Stimulated activated CD8-positive, alpha-beta memory T cell treated with anti-CD3 and anti-CD28 coated beads, Interleukin-7, amount 100 ng/mL, for 1 hour (primary cell): ENCODE measurements around the gene GULP1.

ENCODE experiments used
- DNase-seq, 2 donors: peaks; one replicate each; pipeline ENCODE4 v3.0.0-alpha.2; 2020; ENCODE audit warnings: low read depth in 2 of 2

Gene GULP1

GRCh38 chr2:188367164-188367563 lies 75.5 kb downstream of the GULP1 start:
- no peak for DNase-seq

GRCh38 chr2:188369365-188369764 lies 77.7 kb downstream of the GULP1 start:
- no peak for DNase-seq

- DNase-seq: no peak
These were observed 86.8 kb downstream of the GULP1 start for GRCh38 chr2:188378371-188378950.

GRCh38 chr2:188379748-188380147 lies 88.1 kb downstream of the GULP1 start:
- no peak for DNase-seq

DNA sequence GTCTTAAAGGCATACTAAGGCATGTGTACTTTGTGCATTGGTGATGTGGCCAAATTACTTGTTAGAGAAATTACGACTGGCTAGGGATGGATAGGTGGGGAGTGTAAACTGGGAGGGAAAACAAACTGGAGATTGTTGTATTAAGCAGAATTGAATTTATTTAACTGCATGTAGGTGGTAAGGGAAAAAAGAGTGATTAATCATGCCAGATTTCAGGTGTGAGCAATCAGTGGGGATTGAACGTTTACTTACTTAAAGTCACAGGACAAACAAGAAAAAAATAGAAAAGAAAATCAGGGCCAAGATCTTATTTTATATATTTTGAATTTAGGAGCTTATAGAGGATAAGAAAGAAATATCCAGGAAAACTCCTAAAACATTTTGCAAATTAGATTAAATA lies 88.6 kb downstream of the GULP1 start:
- no peak for DNase-seq

- DNase-seq: no peak
These were observed 89.9 kb downstream of the GULP1 start for GRCh38 chr2:188381614-188382013.

DNA sequence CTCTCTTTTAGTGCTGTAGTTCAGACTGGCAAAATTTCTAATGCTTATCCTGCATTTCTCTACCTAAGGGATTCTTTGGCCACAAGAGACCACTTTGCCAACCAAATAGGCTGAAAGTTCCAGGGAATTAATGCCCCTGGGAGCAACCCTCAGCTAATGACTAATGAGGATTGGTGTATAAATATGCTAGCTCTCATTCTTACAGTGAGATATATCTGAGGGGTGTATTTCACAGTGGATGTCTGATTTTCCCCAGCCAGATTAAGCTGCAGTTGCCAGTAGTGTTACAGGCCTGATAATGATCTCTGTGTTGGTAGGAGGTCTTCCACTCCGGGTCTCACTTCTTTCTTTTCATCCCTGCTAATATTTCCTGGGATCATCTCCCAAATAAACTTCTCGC lies 90.4 kb downstream of the GULP1 start:
- DNase-seq: no peak

- no peak for DNase-seq
These were observed 91.5 kb downstream of the GULP1 start for GRCh38 chr2:188383158-188383557.

- DNase-seq: no peak
These were observed 94.2 kb downstream of the GULP1 start for GRCh38 chr2:188385857-188386256.

GRCh38 chr2:188388831-188389230 lies 97.2 kb downstream of the GULP1 start:
- no peak for DNase-seq

DNA sequence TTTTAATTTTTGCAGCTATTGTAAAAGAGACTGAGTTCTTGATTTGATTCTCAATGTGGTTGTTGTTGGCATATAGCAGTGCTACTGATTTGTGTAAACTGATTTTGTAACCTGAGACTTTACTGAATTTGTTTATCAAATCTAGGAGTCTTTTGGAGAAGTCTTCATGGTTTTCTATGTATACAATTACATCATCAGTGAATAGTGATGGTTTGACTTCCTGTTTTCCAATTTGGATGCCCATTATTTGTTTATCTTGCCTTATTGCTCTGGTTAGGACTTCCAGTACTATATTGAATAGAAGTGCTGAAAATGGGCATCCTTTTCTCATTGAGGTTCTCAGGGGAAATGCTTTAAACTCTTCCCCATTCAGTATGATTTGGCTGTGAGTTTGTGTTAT lies 99.7 kb downstream of the GULP1 start:
- no peak for DNase-seq

GRCh38 chr2:188394931-188395472 lies 103.3 kb downstream of the GULP1 start:
- no peak for DNase-seq

- no peak for DNase-seq
These were observed 104.4 kb downstream of the GULP1 start for GRCh38 chr2:188395903-188396689.

- no peak for DNase-seq
These were observed 107.5 kb downstream of the GULP1 start for GRCh38 chr2:188399159-188399558.

DNA sequence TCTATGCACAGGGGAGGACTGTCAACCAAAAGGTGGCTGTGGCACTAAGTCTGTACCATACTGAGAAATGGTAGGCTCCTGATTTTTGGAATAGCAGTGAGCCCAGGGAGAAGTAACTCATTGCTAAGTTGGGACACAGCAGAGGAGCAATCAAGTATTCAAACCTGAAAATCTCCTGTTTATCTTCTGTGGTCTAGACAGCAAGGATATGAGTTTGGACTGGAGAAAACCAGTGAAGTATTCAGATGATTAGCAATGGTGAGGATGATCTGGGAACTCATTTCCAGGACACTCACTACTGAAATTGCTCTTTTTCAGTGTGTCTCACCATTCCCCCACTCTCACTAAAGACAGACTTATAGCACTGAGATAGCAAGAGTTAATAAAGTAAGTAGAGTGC lies 112.0 kb downstream of the GULP1 start:
- no peak for DNase-seq

- DNase-seq: no peak
These were observed 112.8 kb downstream of the GULP1 start for GRCh38 chr2:188404341-188405004.

DNA sequence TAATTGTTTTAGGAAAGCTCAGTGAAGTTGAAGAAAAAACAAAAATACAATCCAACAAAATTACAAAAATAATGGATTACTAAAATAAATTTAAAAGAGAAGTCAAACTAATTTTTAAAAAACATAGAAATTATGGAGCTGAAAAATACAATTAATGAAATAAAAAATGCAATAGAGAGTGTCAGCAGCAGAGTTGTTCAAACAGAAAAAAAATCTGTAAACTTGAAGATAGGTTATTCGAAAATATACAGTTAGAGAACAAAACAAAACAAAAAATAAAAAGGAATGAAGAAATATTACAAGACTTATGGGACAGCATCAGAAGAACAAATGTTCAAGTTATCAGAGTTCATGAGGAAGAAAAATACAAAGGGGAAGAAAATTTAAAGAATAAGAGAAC lies 114.7 kb downstream of the GULP1 start:
- no peak for DNase-seq

- DNase-seq: no peak
These were observed 119.0 kb downstream of the GULP1 start for GRCh38 chr2:188410504-188411235.

DNA sequence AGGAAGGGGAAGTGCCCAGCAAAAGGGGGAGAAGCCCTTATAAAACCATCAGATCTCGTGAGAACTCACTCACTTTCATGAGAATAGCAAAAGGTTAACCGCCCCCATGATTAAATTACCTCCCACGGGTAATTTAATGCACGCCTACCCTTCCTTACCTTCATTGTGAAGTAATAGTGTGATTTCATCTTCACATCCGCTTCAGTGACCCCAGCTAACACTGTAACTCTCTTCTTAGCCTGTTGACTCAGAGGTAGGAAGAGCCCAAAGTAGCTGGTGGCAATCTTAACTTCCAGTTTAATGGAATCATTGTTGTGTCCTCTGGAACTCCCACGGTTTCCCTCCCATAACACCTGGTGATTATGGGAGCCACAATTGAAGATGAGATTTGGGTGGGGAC lies 120.5 kb downstream of the GULP1 start:
- DNase-seq: no peak

GRCh38 chr2:188414411-188414810 lies 122.7 kb downstream of the GULP1 start:
- no peak for DNase-seq

DNA sequence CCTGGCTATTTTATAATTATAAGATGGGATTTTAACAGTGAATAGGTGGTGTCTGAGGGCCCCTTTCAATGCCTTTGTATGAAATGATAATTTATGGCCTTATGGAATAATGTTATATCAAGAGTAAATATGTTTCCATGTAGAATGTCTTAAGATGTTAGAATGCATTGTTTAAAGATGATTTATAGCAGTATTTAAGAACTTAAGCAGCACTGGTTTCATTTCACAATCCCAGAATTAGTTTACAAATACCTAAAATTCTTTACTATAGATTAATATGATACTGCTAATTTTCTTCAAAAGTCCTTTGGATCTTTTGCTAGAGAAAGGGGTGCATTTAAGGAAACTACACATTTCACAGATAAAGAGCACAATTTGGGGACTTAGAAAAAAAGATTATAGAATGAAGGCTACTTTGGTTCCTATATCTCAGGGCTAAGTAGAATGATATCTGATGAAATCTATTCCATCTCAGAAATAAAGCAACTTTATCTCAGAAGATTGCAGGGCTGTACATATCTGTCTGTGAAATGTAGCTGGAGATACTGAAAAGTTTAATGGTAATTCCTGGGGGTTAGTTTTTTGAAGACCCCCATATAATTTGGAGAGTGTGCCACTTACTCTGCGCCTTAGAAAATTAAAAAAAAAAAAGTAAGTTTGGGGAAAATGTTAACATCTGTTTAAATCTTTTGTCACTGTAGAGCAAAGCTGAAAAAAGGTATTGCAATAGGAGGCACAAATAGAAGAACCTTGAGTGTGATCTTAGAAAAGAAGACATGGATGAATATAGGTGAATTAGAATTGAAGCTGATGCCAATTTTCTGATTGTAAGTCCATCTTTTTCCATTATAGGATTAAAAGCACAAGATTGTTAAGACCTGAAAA lies 123.4 kb downstream of the GULP1 start:
- no peak for DNase-seq
